PC-3 (cell line): ENCODE measurements around the gene PFKFB4. TPM values are rescaled to one million over a fixed set of nuclear protein-coding genes. Genes with fewer than 3 reads are reported as not detected.
"Not testable (repeated sequence)": the region's sequence is repeated elsewhere in the genome, so short reads cannot be mapped to it uniquely, and the experiment has no call there.

ENCODE experiments used
- ATAC-seq: fragments of 200-7000 bp; cut with Tn5 transposase; 2 replicates; pipeline ENCODE4 v1.9.1; 2020; ENCODE audit warnings: mild to moderate bottlenecking, moderate library complexity
- BruUV-seq: library from RNA; stranded (reverse); fragments of 400-500 nt; replicated peaks from 2 replicates; lab custom pipeline; 2021; lab: Mats Ljungman, UMichigan
- CTCF ChIA-PET: fragments of 300-600 bp; sonication (Branson Sonifier 250); formaldehyde crosslinking; loops from one replicate; lab custom pipeline; 2022; ENCODE audit warnings: antibody characterized with exemption; lab: Charles Lee
- POLR2A ChIA-PET: fragments of 300-600 bp; sonication (Branson Sonifier 250); formaldehyde crosslinking; loops from one replicate; lab custom pipeline; 2022; ENCODE audit warnings: antibody characterized with exemption; ENCODE audit not compliant: unreplicated experiment; lab: Charles Lee
- DNase-seq: peaks from one replicate; pipeline ENCODE4 v3.0.0-alpha.2; 2015
- H2AFZ ChIP-seq: fragments of 300-600 bp; sonication (generic); 2 replicates; pipeline ENCODE4 v1.6.0; 2016; ENCODE audit warnings: antibody characterized with exemption, low read length
- H3F3A ChIP-seq: fragments of 300-600 bp; sonication (generic); one replicate; pipeline ENCODE4 v1.6.0; 2017; ENCODE audit warnings: antibody characterized with exemption, low read length, control low read depth, mild to moderate bottlenecking; ENCODE audit not compliant: unreplicated experiment
- H3K27ac ChIP-seq: fragments of 300-600 bp; sonication (generic); 2 replicates; pipeline ENCODE4 v1.5.1; 2016; ENCODE audit warnings: mild to moderate bottlenecking, low read length
- H3K27me3 ChIP-seq: fragments of 300-600 bp; sonication (generic); 2 replicates; pipeline ENCODE4 v1.6.1; 2016; ENCODE audit warnings: low read length, mixed read lengths
- H3K36me3 ChIP-seq: fragments of 300-600 bp; sonication (generic); 2 replicates; pipeline ENCODE4 v1.6.1; 2016; ENCODE audit warnings: low read depth, mixed run types, low read length, mixed read lengths
- H3K4me1 ChIP-seq: fragments of 300-600 bp; sonication (generic); 2 replicates; pipeline ENCODE4 v1.5.1; 2016; ENCODE audit warnings: low read length; ENCODE audit not compliant: insufficient read depth
- H3K4me2 ChIP-seq: fragments of 300-600 bp; sonication (generic); 2 replicates; pipeline ENCODE4 v1.6.0; 2016; ENCODE audit warnings: low read length
- H3K4me3 ChIP-seq: fragments of 300-600 bp; sonication (generic); 2 replicates; pipeline ENCODE4 v1.5.1; 2016; ENCODE audit warnings: mild to moderate bottlenecking, low read length, mixed read lengths
- H3K79me2 ChIP-seq: fragments of 300-600 bp; sonication (generic); 2 replicates; pipeline ENCODE4 v1.6.1; 2017; ENCODE audit warnings: low read length, mixed read lengths
- H3K9ac ChIP-seq: fragments of 300-600 bp; sonication (generic); 2 replicates; pipeline ENCODE4 v1.6.0; 2016; ENCODE audit warnings: mild to moderate bottlenecking, low read length
- H3K9me2 ChIP-seq: fragments of 300-600 bp; sonication (generic); replicated peaks from 2 replicates; pipeline ENCODE4 v1.6.1; 2016; ENCODE audit warnings: mixed run types, low read length, mixed read lengths
- H3K9me3 ChIP-seq: fragments of 300-600 bp; sonication (generic); 2 replicates; pipeline ENCODE4 v1.6.1; 2016; ENCODE audit warnings: low read length, mixed read lengths
- H4K20me1 ChIP-seq: fragments of 300-600 bp; sonication (generic); 2 replicates; pipeline ENCODE4 v1.6.1; 2016; ENCODE audit warnings: low read length, mixed read lengths
- EZH2 ChIP-seq: fragments of 300-600 bp; sonication (generic); IDR thresholded peaks from one replicate; pipeline ENCODE4 v1.6.1; 2017; ENCODE audit warnings: antibody characterized with exemption, mild to moderate bottlenecking, low read length; ENCODE audit not compliant: unreplicated experiment
- EZH2phosphoT487 ChIP-seq: fragments of 300-600 bp; sonication (generic); IDR thresholded peaks from 2 replicates; pipeline ENCODE4 v1.6.1; 2018; ENCODE audit warnings: mild to moderate bottlenecking, antibody characterized with exemption, low read length, borderline replicate concordance
- intact Hi-C: fragments of 100-400 bp; cut with micrococcal nuclease; formaldehyde crosslinking; loops from 2 replicates; pipeline ENCODE4 v1.9.0; 2023
- total RNA-seq: library from RNA; depleted of rRNA; stranded (reverse); fragments of >200 nt; gene quantifications from 2 replicates; pipeline ENCODE4 v1.2.3, GENCODE V29; 2014
- TF ChIP-seq, protein P1 (sequence below): fragments of 300-600 bp; sonication (generic); conservative IDR thresholded peaks from 2 replicates; pipeline ENCODE4 v1.5.1; 2017; ENCODE audit warnings: antibody characterized with exemption, low read depth, mild to moderate bottlenecking, low read length

The PFKFB4 gene
- total RNA-seq, 1 experiment from 2014 or later: 33.5 TPM

GRCh38 chr3:48486952-48487351 is 69.7 kb downstream of the PFKFB4 start:
- no peaks in the 10 kb centered on the region for H3K27me3 ChIP-seq
- POLR2A ChIA-PET: no interaction called here
- H3K36me3 ChIP-seq: peaks cover 3% of the 10 kb centered on the region; the same call in 1 of the 2 replicates
- intact Hi-C loops: no loop called here
- H3K4me3 ChIP-seq: no peak overlapping the region
- TF ChIP-seq, protein P1, sequence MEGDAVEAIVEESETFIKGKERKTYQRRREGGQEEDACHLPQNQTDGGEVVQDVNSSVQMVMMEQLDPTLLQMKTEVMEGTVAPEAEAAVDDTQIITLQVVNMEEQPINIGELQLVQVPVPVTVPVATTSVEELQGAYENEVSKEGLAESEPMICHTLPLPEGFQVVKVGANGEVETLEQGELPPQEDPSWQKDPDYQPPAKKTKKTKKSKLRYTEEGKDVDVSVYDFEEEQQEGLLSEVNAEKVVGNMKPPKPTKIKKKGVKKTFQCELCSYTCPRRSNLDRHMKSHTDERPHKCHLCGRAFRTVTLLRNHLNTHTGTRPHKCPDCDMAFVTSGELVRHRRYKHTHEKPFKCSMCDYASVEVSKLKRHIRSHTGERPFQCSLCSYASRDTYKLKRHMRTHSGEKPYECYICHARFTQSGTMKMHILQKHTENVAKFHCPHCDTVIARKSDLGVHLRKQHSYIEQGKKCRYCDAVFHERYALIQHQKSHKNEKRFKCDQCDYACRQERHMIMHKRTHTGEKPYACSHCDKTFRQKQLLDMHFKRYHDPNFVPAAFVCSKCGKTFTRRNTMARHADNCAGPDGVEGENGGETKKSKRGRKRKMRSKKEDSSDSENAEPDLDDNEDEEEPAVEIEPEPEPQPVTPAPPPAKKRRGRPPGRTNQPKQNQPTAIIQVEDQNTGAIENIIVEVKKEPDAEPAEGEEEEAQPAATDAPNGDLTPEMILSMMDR: no peak
- TF ChIP-seq EZH2phosphoT487: no peak
- TF ChIP-seq EZH2: no peak
- H2AFZ ChIP-seq: no peak overlapping the region
- BruUV-seq: no TSS peak
- CTCF ChIA-PET: no interaction called here
- ATAC-seq (no peak), DNase-seq (no peak)
- H3F3A ChIP-seq: no peaks in the 10 kb centered on the region
- no peak overlapping the region for H3K9ac ChIP-seq
- H4K20me1 ChIP-seq: no peaks in the 10 kb centered on the region
- H3K27ac ChIP-seq: no peak overlapping the region
- no peaks in the 10 kb centered on the region for H3K9me2 ChIP-seq
- H3K79me2 ChIP-seq: no peaks in the 10 kb centered on the region
- H3K4me2 ChIP-seq: no peak overlapping the region
- no peaks in the 10 kb centered on the region for H3K4me1 ChIP-seq
- no peaks in the 10 kb centered on the region for H3K9me3 ChIP-seq

DNA sequence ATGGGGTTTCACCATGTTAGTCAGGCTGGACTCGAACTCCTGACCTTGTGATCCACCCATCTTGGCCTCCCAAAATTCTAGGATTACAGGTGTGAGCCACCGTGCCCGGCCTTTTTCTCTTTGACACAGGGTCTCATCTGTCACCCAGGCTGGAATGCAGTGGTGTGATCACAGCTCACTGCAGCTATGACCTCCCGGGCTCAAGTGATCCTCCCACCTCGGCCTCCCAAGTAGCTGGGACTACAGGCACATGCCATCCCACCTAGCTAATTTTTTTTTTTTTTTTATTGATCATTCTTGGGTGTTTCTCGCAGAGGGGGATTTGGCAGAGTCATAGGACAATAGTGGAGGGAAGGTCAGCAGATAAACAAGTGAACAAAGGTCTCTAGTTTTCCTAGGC is 73.8 kb downstream of the PFKFB4 start:
- BruUV-seq, intact Hi-C loops: not testable (repeated sequence)

DNA sequence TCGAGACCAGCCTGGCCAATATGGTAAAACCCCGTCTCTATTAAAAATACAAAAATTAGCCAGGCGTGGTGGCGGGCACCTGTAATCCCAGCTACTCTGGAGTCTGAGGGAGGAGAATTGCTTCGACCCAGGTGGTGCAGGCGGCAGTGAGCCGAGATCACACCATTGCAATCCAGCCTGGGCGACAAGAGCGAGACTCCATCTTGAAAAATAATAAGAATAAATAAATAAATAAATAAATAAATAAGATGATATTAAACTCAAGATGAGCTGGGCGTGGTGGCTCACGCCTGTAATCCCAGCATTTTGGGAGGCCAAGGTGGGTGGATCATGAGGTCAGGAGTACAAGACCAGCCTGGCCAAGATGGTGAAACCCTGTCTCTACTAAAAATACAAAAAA is 75.7 kb downstream of the PFKFB4 start:
- H3K9ac ChIP-seq, H3K79me2 ChIP-seq, DNase-seq, H3K36me3 ChIP-seq, H3K9me3 ChIP-seq, H3F3A ChIP-seq, H3K27me3 ChIP-seq, H2AFZ ChIP-seq, H3K27ac ChIP-seq, ATAC-seq, H4K20me1 ChIP-seq, CTCF ChIA-PET, H3K4me2 ChIP-seq, BruUV-seq, H3K9me2 ChIP-seq, intact Hi-C loops, H3K4me3 ChIP-seq, H3K4me1 ChIP-seq: not testable (repeated sequence)
- POLR2A ChIA-PET: interaction anchor here (0.6 kb wide), 1 partner anchor 26 kb away, joined by 3 read pairs; no protein-coding TSS in a partner anchor

More for the DNA sequence above, 73.8 kb downstream of the PFKFB4 start:
- H4K20me1 ChIP-seq, ATAC-seq, H3K27ac ChIP-seq, CTCF ChIA-PET, H3K4me1 ChIP-seq, POLR2A ChIA-PET, H3K79me2 ChIP-seq, H3K27me3 ChIP-seq, H3K9me2 ChIP-seq, H2AFZ ChIP-seq, H3F3A ChIP-seq, H3K9ac ChIP-seq, H3K9me3 ChIP-seq, H3K4me2 ChIP-seq, DNase-seq, H3K4me3 ChIP-seq, H3K36me3 ChIP-seq: not testable (repeated sequence)
